Stomach smooth muscle (tissue), 2 donors: Measurements from ENCODE around the gene SLC47A2.

Experiments
- H3K27ac ChIP-seq: one replicate; pipeline ENCODE4 v1.7.0; 2013; ENCODE audit warnings: mild to moderate bottlenecking, low read length, inconsistent platforms
- H3K27me3 ChIP-seq, 2 donors: one replicate each; pipeline ENCODE4 v1.7.0; 2013; ENCODE audit warnings: low read length in 2 of 2; ENCODE audit not compliant: insufficient read depth in 2 of 2, control insufficient read depth in 1 of 2
- H3K36me3 ChIP-seq, 2 donors: one replicate each; pipeline ENCODE4 v1.7.0; 2013; ENCODE audit warnings: low read length in 2 of 2; ENCODE audit not compliant: control insufficient read depth in 2 of 2, insufficient read depth in 2 of 2
- H3K4me1 ChIP-seq: one replicate; pipeline ENCODE4 v1.7.0; 2013; ENCODE audit warnings: low read length; ENCODE audit not compliant: control insufficient read depth, insufficient read depth
- H3K4me3 ChIP-seq, 2 donors: one replicate each; pipeline ENCODE4 v1.7.0; 2013; ENCODE audit warnings: low read length in 2 of 2
- H3K9ac ChIP-seq, 2 donors: one replicate each; pipeline ENCODE4 v1.7.0; 2013; ENCODE audit warnings: low read length in 2 of 2, mild to moderate bottlenecking in 1 of 2
- H3K9me3 ChIP-seq, 2 donors: one replicate each; pipeline ENCODE4 v1.7.0; 2013; ENCODE audit warnings: low read length in 2 of 2; ENCODE audit not compliant: control insufficient read depth in 2 of 2
- donor health status: healthy.
- donor health status: Pancreatic carcinoma.

Gene SLC47A2

GRCh38 chr17:19717411-19717908 lies 1.1 kb upstream of the SLC47A2 start:
- Histone ChIP-seq H3K27me3 (no peaks in the 10 kb centered on the region), H3K9ac (no peak overlapping the region), H3K9me3 (no peaks in the 10 kb centered on the region), H3K4me1 (no peaks in the 10 kb centered on the region), H3K4me3 (no peak overlapping the region), H3K36me3 (no peaks in the 10 kb centered on the region), H3K27ac (no peak overlapping the region)

- Histone ChIP-seq H3K27me3 (no peaks in the 10 kb centered on the region), H3K4me1 (no peaks in the 10 kb centered on the region), H3K4me3 (no peak overlapping the region), H3K36me3 (no peaks in the 10 kb centered on the region), H3K27ac (no peak overlapping the region), H3K9ac (no peak overlapping the region), H3K9me3 (no peaks in the 10 kb centered on the region)
Measured at GRCh38 chr17:19717031-19717360, 612 bp upstream of the SLC47A2 start.

GRCh38 chr17:19714542-19715411 lies 1.6 kb downstream of the SLC47A2 start:
- H3K4me3 ChIP-seq = no peak overlapping the region
- H3K27me3 ChIP-seq = no peaks in the 10 kb centered on the region
- H3K36me3 ChIP-seq = no peaks in the 10 kb centered on the region
- no peak overlapping the region for H3K9ac ChIP-seq
- H3K4me1 ChIP-seq = no peaks in the 10 kb centered on the region
- H3K27ac ChIP-seq = no peak overlapping the region
- H3K9me3 ChIP-seq = no peaks in the 10 kb centered on the region

- Histone ChIP-seq H3K4me3 (no peak overlapping the region), H3K4me1 (no peaks in the 10 kb centered on the region), H3K9ac (no peak overlapping the region), H3K9me3 (no peaks in the 10 kb centered on the region), H3K27ac (no peak overlapping the region), H3K27me3 (no peaks in the 10 kb centered on the region), H3K36me3 (no peaks in the 10 kb centered on the region)
Measured at GRCh38 chr17:19713901-19714361, 2.5 kb downstream of the SLC47A2 start.

- H3K27me3 ChIP-seq = no peaks in the 10 kb centered on the region
Measured at GRCh38 chr17:19713462-19713861, 2.9 kb downstream of the SLC47A2 start.

GRCh38 chr17:19712436-19713004 lies 3.9 kb downstream of the SLC47A2 start:
- no peaks in the 10 kb centered on the region for H3K36me3 ChIP-seq
- H3K27me3 ChIP-seq = no peaks in the 10 kb centered on the region
- H3K4me1 ChIP-seq = no peaks in the 10 kb centered on the region
- H3K9ac ChIP-seq = no peak overlapping the region
- H3K4me3 ChIP-seq = no peak overlapping the region
- H3K9me3 ChIP-seq = no peaks in the 10 kb centered on the region
- H3K27ac ChIP-seq = no peak overlapping the region

More at GRCh38 chr17:19713462-19713861, 2.9 kb downstream of the SLC47A2 start:
- Histone ChIP-seq H3K9ac (no peak overlapping the region), H3K9me3 (no peaks in the 10 kb centered on the region), H3K4me1 (no peaks in the 10 kb centered on the region), H3K27ac (no peak overlapping the region), H3K4me3 (no peak overlapping the region), H3K36me3 (no peaks in the 10 kb centered on the region)

GRCh38 chr17:19709841-19710240 lies 6.5 kb downstream of the SLC47A2 start:
- H3K4me3 ChIP-seq = no peak overlapping the region
- no peak overlapping the region for H3K9ac ChIP-seq
- no peaks in the 10 kb centered on the region for H3K9me3 ChIP-seq
- H3K36me3 ChIP-seq = no peaks in the 10 kb centered on the region
- no peaks in the 10 kb centered on the region for H3K27me3 ChIP-seq
- no peaks in the 10 kb centered on the region for H3K4me1 ChIP-seq
- H3K27ac ChIP-seq = no peak overlapping the region

- Histone ChIP-seq H3K9ac (no peak overlapping the region), H3K36me3 (no peaks in the 10 kb centered on the region), H3K4me1 (peaks cover under 1% of the 10 kb centered on the region), H3K27me3 (no peaks in the 10 kb centered on the region), H3K4me3 (no peak overlapping the region), H3K27ac (no peak overlapping the region), H3K9me3 (no peaks in the 10 kb centered on the region)
Measured at GRCh38 chr17:19708431-19709175, 7.8 kb downstream of the SLC47A2 start.

- Histone ChIP-seq H3K27ac (no peak overlapping the region), H3K4me3 (no peak overlapping the region), H3K36me3 (no peaks in the 10 kb centered on the region), H3K4me1 (peaks cover 4% of the 10 kb centered on the region), H3K9me3 (no peaks in the 10 kb centered on the region), H3K27me3 (no peaks in the 10 kb centered on the region), H3K9ac (no peak overlapping the region)
Measured at GRCh38 chr17:19707728-19708221, 8.6 kb downstream of the SLC47A2 start.

- Histone ChIP-seq H3K27ac (no peak overlapping the region), H3K9ac (no peak overlapping the region), H3K27me3 (no peaks in the 10 kb centered on the region), H3K4me1 (peaks cover 4% of the 10 kb centered on the region), H3K4me3 (no peak overlapping the region), H3K36me3 (no peaks in the 10 kb centered on the region), H3K9me3 (no peaks in the 10 kb centered on the region)
Measured at GRCh38 chr17:19706791-19707727, 9.3 kb downstream of the SLC47A2 start.
